ENCODE measurements around the gene BAIAP2L1.

Gene BAIAP2L1

DNA sequence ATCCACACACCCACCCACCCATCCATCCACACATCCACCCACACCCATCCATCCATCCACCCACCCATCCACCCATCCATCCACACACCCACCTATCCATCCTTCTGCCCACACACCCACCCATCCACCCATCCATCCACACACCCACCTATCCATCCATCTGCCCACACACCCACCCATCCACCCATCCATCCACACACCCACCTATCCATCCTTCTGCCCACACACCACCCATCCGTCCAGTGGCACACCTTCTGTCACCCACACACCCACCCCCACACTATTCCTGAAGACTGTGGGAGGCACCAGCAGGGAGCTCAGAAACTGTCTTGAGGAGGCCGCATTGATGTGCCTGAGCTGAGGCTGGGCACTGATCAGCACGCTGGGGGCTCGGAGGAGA is 158.0 kb downstream of the BAIAP2L1 start (continued):
- TF ChIP-seq ELK4 (IDR thresholded peaks at IDR 0.05; ENCODE audit: borderline replicate concordance, low read depth, low read length) (no peak), ZNF248 (tag by site-specific recombination; IDR thresholded peaks at IDR 0.05) (no peak), ZNF530 (tag by site-specific recombination; IDR thresholded peaks at IDR 0.05; ENCODE audit: low read depth) (no peak)
- TF ChIP-seq, protein P1, sequence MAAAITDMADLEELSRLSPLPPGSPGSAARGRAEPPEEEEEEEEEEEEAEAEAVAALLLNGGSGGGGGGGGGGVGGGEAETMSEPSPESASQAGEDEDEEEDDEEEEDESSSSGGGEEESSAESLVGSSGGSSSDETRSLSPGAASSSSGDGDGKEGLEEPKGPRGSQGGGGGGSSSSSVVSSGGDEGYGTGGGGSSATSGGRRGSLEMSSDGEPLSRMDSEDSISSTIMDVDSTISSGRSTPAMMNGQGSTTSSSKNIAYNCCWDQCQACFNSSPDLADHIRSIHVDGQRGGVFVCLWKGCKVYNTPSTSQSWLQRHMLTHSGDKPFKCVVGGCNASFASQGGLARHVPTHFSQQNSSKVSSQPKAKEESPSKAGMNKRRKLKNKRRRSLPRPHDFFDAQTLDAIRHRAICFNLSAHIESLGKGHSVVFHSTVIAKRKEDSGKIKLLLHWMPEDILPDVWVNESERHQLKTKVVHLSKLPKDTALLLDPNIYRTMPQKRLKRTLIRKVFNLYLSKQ (tag by site-specific recombination; IDR thresholded peaks at IDR 0.05; ENCODE audit: borderline replicate concordance), result no peak

GRCh38 chr7:98242342-98242741 is 158.5 kb downstream of the BAIAP2L1 start:
- H3K27ac ChIP-seq (ENCODE audit: extremely low read depth, low read depth, low read length), result no peak overlapping the region
- H3K4me1 ChIP-seq (ENCODE audit: control insufficient read depth, insufficient read depth, low read length), result no peaks in the 10 kb centered on the region
- CTCF ChIA-PET, result interaction anchor here (0.6 kb wide), 1 partner anchor 10 kb away, joined by 3 read pairs; no protein-coding TSS in a partner anchor
- no peak overlapping the region for H3K4me3 ChIP-seq (ENCODE audit: low read depth, low read length)
- H3K36me3 ChIP-seq (ENCODE audit: control insufficient read depth in 2 of 2, insufficient read depth in 1 of 2, low read length in 2 of 2), result peaks cover 0 to 9% of the 10 kb centered on the region in 2 experiments; a peak in 2 of 3 replicates
- POLR2A ChIA-PET, result interaction anchor here (0.6 kb wide), 1 partner anchor 169 kb away, joined by 5 read pairs; no protein-coding TSS in a partner anchor
- H3K9me3 ChIP-seq (ENCODE audit: control insufficient read depth, insufficient read depth, low read depth, low read length), result no peaks in the 10 kb centered on the region
- TF ChIP-seq ZNF155 (tag by site-specific recombination; IDR thresholded peaks at IDR 0.05) (no peak), ZNF37A (tag by site-specific recombination; IDR thresholded peaks at IDR 0.05) (no peak), HOXC10 (CRISPR knock-in tag; IDR thresholded peaks at IDR 0.05) (no peak), PRDM10 (tag by site-specific recombination; IDR thresholded peaks at IDR 0.05) (no peak), ZNF148 (tag by site-specific recombination; IDR thresholded peaks at IDR 0.05; ENCODE audit: borderline replicate concordance) (no peak), ZNF366 (tag by site-specific recombination; conservative IDR thresholded peaks at IDR 0.05) (peak; percentile 30; the same call in 1 of the 2 replicates), SP7 (tag by site-specific recombination; IDR thresholded peaks at IDR 0.05) (no peak), ZBTB17 (tag by site-specific recombination; IDR thresholded peaks at IDR 0.05) (no peak), KLF1 (tag by site-specific recombination; IDR thresholded peaks at IDR 0.05) (peak; percentile 85), ZNF223 (tag by site-specific recombination; IDR thresholded peaks at IDR 0.05) (no peak), ZXDB (tag by site-specific recombination; IDR thresholded peaks at IDR 0.05) (no peak), ZEB2 (tag by site-specific recombination; IDR thresholded peaks at IDR 0.05) (no peak), ZBTB6 (tag by site-specific recombination; IDR thresholded peaks at IDR 0.05) (no peak), ZNF776 (tag by site-specific recombination; IDR thresholded peaks at IDR 0.05; ENCODE audit: borderline replicate concordance) (no peak), ZNF501 (tag by site-specific recombination; IDR thresholded peaks at IDR 0.05) (no peak), OSR2 (tag by site-specific recombination; IDR thresholded peaks at IDR 0.05) (no peak), ZNF510 (tag by site-specific recombination; IDR thresholded peaks at IDR 0.05; ENCODE audit: insufficient replicate concordance) (no peak)
